Psoas muscle (tissue), 8 donors: ENCODE results near the gene DEFB123. TPM values are rescaled to one million over a fixed set of nuclear protein-coding genes. Genes with fewer than 3 reads are reported as not detected.
A peak's percentile ranks its signal among the peaks of the same experiment; 100 is the strongest.

Experiments used
- ATAC-seq, 4 donors: fragments of 200-7000 bp; cut with Tn5 transposase; one replicate each; pipeline ENCODE4 v1.9.1; 2020; ENCODE audit warnings: moderate library complexity in 3 of 4, mild to moderate bottlenecking in 2 of 4
- DNase-seq, 2 donors: peaks; one replicate each; pipeline ENCODE4 v3.0.0-alpha.2; 2020
- H3K27ac ChIP-seq: fragments of 200-600 bp; one replicate; pipeline ENCODE4 v1.8.0; 2022
- H3K27me3 ChIP-seq, 3 donors: fragments of 200-600 bp in 1 of 3; one replicate each; pipeline versions ENCODE4 v1.6.1 to v1.8.0; 2013 to 2022; ENCODE audit warnings: low read length in 2 of 3, mild to moderate bottlenecking in 2 of 3, moderate library complexity in 1 of 3; ENCODE audit not compliant: insufficient read depth in 3 of 3
- H3K36me3 ChIP-seq, 2 donors: fragments of 200-600 bp in 1 of 2; one replicate each; pipeline versions ENCODE4 v1.6.1 to v1.8.0; 2013 to 2022; ENCODE audit warnings: low read depth in 1 of 2, mild to moderate bottlenecking in 1 of 2, moderate library complexity in 1 of 2; ENCODE audit not compliant: insufficient read depth in 1 of 2
- H3K4me1 ChIP-seq: fragments of 200-600 bp; one replicate; pipeline ENCODE4 v1.8.0; 2022
- H3K4me3 ChIP-seq: fragments of 200-600 bp; one replicate; pipeline ENCODE4 v1.8.0; 2022; ENCODE audit warnings: mild to moderate bottlenecking
- H3K9me3 ChIP-seq: fragments of 200-600 bp; one replicate; pipeline ENCODE4 v1.8.0; 2022
- CTCF ChIP-seq: fragments of 200-600 bp; IDR thresholded peaks from one replicate; pipeline ENCODE4 v1.8.0; 2022; ENCODE audit warnings: antibody characterized with exemption
- WGBS, 3 donors: extraction: QIAGEN DNeasy Blood & Tissue Kit; methylation state at CpG; one replicate each; pipeline versions ENCODE4 v1.1.6 to v1.1.7; 2013; 5-methylcytosine and 5-hydroxymethylcytosine counted together
- intact Hi-C, 2 donors: fragments of 100-400 bp; cut with DNase I; formaldehyde crosslinking; loops; one replicate each; pipeline versions ENCODE4 v1.11.0 to v1.14.2; 2022
- polyA plus RNA-seq, 3 donors: library from polyadenylated mRNA; stranded (reverse); fragments of 200-250 nt; gene quantifications; one replicate each; pipeline ENCODE4 v1.2.3, GENCODE V29; 2013
- total RNA-seq, 4 donors: library from RNA; stranded (reverse); fragmentation: NEBNext Ultra II Directional in 2 of 4; extraction: Animal tissue kit (Norgen Biotek cat#: 25700) in 2 of 4; gene quantifications; one replicate each; pipeline versions ENCODE4 v1.2.1 to v1.2.4, GENCODE V29; 2021 to 2023
- donor health status: healthy with polysubstance abuse.
- donor health status: DM: no; HTN: no; CAD: no; lungs with moderate emphysema.
- donor health status: Bipolar disorder and iron deficiency.
- donor health status: healthy.
- donor health status: DM: yes; HTN: yes; CAD: no.
- donor health status: DM: no; HTN: no; CAD: no.
- donor health status: DM: no; HTN: no; CAD: no.
- donor health status: DM: yes; HTN: yes; CAD: no.

Gene DEFB123
- total and polyA plus RNA-seq, 7 donors: not detected

GRCh38 chr20:31474097-31474436, 33.6 kb downstream of the DEFB123 start:
- peaks cover 0 to 18% (median 7%) of the 10 kb centered on the region in 3 donors for H3K27me3 ChIP-seq
- ATAC-seq: no peak
- H3K9me3 ChIP-seq: no peaks in the 10 kb centered on the region
- no peaks in the 10 kb centered on the region for H3K4me1 ChIP-seq
- intact Hi-C loops: no loop called here
- 44 to 52% (median 47%) methylated on average over 2 of the region's 2 CpGs for WGBS, 3 donors
- DNase-seq: no peak
- H3K4me3 ChIP-seq: no peak overlapping the region
- no peak overlapping the region for H3K27ac ChIP-seq
- no peak for TF ChIP-seq CTCF
- no peaks in the 10 kb centered on the region for H3K36me3 ChIP-seq

- Histone ChIP-seq H3K4me3 (peak within 1 kb of the TSS; percentile 55), H3K27me3 (peaks cover 0 to 18% (median 7%) of the 10 kb centered on the region in 3 donors), H3K9me3 (no peaks in the 10 kb centered on the region), H3K4me1 (no peaks in the 10 kb centered on the region), H3K27ac (no peak within 1 kb of the TSS), H3K36me3 (no peaks in the 10 kb centered on the region)
- no peak for TF ChIP-seq CTCF
- 3 to 5% (median 4%) methylated on average over 21 to 33 of the region's 33 CpGs for WGBS, 3 donors
- ATAC-seq (peak in 2 of 4 donors; percentile 42 to 48), DNase-seq (peak; percentile 38 to 59)
- intact Hi-C loops: no loop called here
These were observed 34.5 kb downstream of the DEFB123 start, which contains the start of the genes DEFB124 and REM1 for GRCh38 chr20:31474758-31475427. DEFB124 (minus strand) TSS chr20:31475127; CDS start chr20:31473013, 2,114 bp downstream. REM1 (plus strand) TSS chr20:31475288; CDS start chr20:31476446, 1,158 bp downstream.

- intact Hi-C loops: no loop called here
- no peaks in the 10 kb centered on the region for H3K36me3 ChIP-seq
- TF ChIP-seq CTCF: no peak
- no peaks in the 10 kb centered on the region for H3K4me1 ChIP-seq
- H3K4me3 ChIP-seq: peak overlapping the region; percentile 55
- ATAC-seq: no peak
- no peak for DNase-seq
- peaks cover 0 to 18% (median 7%) of the 10 kb centered on the region in 3 donors for H3K27me3 ChIP-seq
- WGBS, 3 donors: 3 to 6% (median 4%) methylated on average over 26 to 29 of the region's 29 CpGs
- no peak overlapping the region for H3K27ac ChIP-seq
- H3K9me3 ChIP-seq: no peaks in the 10 kb centered on the region
These were observed 35.3 kb downstream of the DEFB123 start for GRCh38 chr20:31475472-31476293.

GRCh38 chr20:31476294-31476585, 35.8 kb downstream of the DEFB123 start:
- H3K27ac ChIP-seq: no peak overlapping the region

More at GRCh38 chr20:31476294-31476585, 35.8 kb downstream of the DEFB123 start:
- DNase-seq (no peak), ATAC-seq (no peak)
- no peaks in the 10 kb centered on the region for H3K4me1 ChIP-seq
- no peak for TF ChIP-seq CTCF
- 44 to 75% (median 57%) methylated on average over 6 of the region's 6 CpGs for WGBS, 3 donors
- H3K4me3 ChIP-seq: peak overlapping the region; percentile 55
- H3K36me3 ChIP-seq: no peaks in the 10 kb centered on the region
- intact Hi-C loops: no loop called here
- H3K27me3 ChIP-seq: peaks cover 0 to 18% (median 7%) of the 10 kb centered on the region in 3 donors
- H3K9me3 ChIP-seq: no peaks in the 10 kb centered on the region
